SH-SY5Y (cell line): ENCODE data around the gene TM9SF4.

Experiments used
- GATA2 ChIP-seq: IDR thresholded peaks from 2 replicates; pipeline ENCODE4 v1.6.1; 2011; ENCODE audit warnings: mild to moderate bottlenecking, low read depth, low read length
- GATA3 ChIP-seq: IDR thresholded peaks from 2 replicates; pipeline ENCODE4 v1.6.1; 2011; ENCODE audit warnings: low read depth, mild to moderate bottlenecking, low read length, moderate library complexity

TM9SF4 gene

GRCh38 chr20:32216179-32217142 is 106.9 kb downstream of the TM9SF4 start:
- no peak for TF ChIP-seq GATA2
- TF ChIP-seq GATA3 = no peak
